Colon (tissue), 2 donors: ENCODE measurements around the gene RAX2.
"Not testable (repeated sequence)": the region's sequence is repeated elsewhere in the genome, so short reads cannot be mapped to it uniquely, and the experiment has no call there.

Source experiments
- FAIRE-seq: peaks from 2 replicates; lab custom pipeline; 2012; peaks lifted over from hg19 to GRCh38; lab: Jason Lieb, UNC
- donor health status: control.
- donor health status: control.

Gene RAX2

DNA sequence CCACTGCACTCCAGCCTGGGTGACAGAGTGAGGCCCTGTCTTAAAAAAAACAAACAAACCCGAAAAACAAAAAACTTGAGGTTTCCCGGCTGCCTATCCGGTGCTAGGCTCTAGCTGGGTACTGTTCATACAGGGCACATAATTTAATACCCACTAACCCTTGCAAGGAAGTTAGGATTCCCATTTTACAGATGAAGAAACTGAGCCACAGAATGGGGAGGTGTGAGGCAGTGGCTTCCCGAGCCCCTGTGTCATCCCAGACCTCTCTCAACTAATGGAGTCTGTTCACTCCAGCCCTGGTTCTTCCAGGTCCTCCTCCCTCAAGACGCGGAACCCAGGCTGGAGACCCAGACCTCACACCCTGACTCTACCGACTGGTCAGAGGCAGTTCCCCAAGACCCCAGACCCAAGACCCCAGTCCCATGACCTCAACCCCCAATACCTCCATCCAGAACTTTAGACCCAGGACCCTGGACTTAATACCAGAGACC is 11.1 kb downstream of the RAX2 start:
- no peak for FAIRE-seq

DNA sequence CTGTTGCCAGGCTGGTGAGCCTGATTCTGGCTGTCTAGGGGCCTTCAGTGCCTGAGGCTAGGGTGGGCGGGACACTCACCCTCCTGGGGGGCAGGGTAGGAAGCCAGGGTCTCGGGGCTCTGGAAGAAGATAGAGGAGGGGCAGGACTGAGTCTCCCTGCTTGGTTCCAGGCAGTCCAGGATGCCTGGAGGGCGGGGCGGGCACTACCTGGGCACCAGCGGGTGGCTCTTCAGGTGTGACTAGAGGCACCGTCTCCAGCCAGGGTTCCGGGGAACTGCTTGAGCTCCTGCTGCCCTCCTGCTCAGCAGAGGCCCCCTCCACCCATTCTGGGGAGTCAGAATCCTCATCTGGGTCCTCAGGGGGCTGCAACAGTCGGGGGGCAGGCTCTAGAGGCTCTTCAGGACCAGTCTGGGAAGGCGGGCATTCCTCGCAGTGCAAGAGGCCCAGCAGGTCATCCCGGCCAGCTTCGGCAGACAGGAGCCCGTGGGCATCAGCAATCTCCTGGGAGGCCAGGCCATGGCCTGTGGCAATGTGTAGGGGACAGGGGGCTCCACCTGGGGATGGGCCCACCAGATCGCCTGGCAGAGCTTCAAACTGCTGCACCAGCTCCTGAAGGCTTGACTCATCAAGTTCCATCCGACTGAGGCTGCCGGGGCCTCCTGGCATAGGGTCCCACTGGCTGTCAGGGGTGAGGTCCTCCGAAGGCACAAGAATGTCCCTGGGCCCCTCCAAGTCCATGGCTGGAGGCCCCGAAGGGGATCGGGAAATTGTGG is 12.4 kb downstream of the RAX2 start:
- FAIRE-seq: no peak

DNA sequence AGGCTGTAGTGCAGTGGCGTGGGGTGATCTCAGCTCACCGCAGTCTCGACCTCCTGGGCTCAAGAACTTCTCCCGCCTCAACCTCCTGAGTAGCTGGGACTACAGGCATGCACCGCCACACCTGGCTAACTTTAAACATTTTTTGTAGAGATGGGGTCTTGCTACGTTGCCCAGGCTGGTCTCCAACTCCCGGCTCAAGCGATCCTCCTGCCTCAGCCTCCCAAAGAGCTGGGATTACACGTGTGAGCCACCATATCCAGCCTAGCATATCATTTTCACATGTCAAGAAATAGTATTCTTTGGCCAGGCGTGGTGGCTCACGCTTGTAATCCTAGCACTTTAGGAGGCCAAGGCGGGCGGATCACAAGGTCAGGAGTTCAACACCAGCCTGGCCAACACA is 13.7 kb downstream of the RAX2 start:
- not testable (repeated sequence) for FAIRE-seq

DNA sequence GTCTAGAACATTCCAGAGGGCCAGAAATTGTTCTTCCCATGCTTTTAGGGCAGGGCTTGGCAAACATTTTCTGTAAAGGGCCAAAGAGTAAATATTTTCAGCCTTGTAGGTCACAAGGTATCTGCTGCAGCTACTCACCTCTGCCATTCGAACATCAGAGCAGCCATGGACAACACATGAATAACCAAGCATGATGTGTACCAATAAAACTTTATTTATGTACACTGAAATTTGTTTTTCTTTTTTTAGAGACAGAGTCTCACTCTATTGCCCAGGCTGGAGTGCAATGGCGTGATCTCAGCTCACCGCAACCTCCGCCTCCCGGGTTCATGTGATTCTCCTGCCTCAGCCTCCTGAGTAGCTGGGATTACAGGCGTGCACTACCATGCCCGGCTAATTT is 14.3 kb downstream of the RAX2 start:
- not testable (repeated sequence) for FAIRE-seq

DNA sequence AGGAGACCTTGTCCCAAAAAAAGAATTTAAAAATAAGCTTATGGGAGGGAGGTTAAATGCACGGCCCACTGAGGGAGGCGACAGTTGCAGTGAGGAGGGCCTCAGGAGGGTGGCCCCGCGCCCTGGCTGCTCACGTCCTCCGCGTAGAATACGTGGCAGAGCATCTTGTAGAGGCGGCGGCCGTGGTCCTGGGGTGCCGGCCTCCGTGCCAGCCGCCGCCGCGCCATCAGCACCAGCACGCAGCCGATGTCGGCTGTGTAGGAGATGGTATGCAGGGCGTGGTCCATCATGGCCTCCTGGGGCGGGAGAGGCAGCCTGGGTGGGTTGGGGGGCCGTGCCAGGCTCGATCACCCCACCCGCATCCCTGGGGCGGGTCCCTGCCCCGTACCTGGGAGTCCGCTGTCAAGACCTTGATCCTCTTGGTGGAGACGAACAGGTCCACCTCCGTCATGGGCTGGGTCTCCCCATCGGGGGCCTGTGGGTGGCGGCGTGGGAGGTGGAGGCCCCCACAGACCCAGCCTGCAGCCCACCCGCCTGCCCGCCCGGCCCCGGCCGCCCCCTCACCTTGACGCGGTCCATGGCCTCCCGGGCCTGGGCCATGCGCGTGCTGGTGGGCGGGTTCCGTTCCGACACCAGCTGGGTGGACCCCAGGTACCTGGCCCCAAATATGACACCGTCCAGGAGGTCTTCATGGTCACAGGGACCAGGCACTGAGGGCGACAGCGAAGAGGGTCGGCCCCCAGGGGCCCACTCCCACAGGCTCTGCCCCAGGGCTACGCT is 18.2 kb downstream of the RAX2 start:
- FAIRE-seq: no peak

DNA sequence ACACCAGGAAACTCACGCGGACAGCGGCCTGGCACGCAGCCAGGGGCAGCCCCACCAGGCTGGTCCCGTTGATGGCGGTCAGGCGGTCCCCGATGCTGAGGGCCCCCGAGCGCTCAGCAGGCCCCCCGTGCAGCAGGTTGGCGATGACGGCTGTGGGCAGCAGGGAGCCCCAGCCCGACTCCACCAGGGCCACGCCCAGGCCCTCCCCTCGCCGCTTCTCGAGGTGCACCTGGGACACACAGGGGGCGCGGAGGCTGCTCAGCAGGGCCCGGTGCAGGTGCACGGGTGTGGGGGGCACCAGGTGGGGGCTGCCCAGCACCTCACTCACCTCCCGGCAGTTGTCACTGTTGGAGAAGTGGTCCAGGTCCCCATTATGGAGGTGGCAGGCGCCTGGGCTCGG is 19.5 kb downstream of the RAX2 start:
- FAIRE-seq: no peak

DNA sequence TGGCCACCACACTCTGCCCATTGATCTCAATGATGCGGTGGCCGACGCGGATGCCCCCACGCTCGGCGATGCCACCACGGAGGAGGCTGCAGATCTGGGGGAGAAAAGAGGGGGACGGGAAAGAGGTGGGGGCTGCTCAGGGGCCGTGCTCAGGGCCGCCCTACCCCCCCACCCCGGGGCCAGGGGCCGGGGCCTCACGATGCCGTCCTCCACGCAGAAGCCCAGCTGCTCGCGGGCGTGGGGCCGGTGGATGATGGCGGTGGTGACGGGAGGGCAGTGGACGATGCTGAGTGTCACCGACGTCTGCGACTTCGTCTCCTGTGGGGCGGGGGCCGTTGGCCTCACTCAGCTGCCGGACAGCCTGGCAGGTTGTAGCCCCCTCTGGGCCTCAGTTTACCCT is 20.8 kb downstream of the RAX2 start:
- FAIRE-seq: no peak

DNA sequence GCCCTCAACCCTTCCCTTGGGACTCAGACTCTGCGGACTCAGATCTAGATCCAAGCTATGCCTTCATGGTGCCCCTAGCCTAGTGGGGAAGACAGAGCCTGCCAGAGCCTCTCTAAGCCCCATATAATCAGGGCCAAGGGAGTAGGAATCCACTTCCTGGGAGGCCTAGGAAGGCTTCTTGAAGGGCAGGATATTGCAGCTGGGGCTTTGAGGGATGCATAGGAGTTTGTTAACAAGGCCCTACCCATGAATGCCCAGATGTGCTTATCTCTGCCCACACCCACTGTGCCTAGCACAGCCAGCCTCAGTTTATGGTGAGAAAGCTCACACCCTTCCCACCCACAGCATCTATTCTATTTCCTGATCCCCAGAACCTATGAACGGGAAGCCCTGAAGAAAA is 21.8 kb downstream of the RAX2 start:
- FAIRE-seq: no peak

DNA sequence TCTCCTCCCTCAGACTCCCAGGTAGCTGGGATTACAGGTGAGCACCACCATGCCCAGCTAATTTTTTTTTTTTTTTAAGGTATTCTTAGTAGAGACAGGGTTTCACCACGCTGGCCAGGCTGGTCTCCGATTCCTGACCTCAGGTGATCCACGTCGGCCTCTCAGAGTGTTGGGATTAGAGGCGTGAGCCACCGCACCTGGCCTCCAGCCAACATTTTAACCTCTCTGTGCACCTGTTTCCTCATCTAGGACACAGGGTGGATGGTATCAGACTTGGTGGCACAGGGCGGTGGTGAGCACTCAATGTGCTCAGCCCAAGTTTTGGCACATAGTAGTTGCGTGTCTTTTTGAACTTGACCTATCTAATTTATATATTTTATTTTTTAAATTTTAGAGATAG is 23.1 kb downstream of the RAX2 start:
- no peak for FAIRE-seq

DNA sequence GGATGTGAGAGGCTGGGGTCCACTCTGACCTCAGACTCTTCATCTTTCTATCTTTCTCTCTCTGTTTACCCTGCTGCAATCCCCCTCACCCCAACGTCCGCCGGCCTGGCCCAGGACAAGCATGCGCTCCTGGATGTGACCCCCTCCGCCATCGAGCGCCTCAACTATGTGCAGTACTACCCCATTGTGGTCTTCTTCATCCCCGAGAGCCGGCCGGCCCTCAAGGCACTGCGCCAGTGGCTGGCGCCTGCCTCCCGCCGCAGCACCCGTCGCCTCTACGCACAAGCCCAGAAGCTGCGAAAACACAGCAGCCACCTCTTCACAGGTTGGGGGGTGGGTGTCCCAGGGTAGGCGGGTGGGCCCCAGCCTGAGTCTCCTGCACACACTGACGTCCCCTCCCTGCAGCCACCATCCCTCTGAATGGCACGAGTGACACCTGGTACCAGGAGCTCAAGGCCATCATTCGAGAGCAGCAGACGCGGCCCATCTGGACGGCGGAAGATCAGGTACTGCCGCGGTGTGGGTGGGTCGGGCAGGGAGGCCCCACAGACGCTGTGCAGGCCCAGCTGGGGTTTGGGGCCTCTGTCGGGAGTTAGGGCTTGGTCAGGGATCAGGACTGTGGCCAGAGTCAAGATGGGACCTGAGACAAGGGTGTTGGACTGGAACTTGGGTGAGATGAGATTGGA is 25.5 kb downstream of the RAX2 start:
- no peak for FAIRE-seq

DNA sequence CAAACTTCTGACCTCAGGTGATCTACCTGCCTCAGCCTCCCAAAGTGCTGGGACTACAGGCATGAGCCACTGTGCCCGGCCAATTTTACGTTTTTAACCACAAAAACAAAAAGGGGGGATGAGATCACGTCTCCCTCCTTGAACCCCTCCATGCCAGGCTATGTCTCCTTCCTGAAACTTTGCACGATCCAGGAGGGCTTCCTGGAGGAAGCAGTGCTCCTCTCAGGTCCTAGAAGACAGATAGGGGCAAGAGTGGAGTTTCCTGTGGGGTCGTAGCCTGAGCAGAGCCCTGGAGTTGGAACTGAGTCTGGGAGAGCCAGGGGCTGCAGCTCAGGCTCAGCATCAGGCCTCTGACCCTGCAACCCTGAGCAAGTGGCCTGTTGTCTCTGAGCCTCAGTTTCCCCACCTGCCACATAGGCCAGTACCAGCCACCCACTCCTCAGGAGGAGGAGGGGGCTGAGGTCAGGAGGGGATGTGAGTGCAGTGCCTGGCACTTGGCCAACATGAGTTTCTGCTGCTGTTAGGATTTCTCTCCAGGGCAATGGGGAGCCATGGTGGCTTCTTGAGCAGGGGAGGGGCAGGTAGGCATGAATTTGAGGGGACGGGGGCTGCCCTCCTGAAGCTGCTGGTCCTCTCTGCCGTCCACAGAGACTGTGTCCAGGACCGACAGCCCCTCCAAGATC is 26.5 kb downstream of the RAX2 start:
- no peak for FAIRE-seq

DNA sequence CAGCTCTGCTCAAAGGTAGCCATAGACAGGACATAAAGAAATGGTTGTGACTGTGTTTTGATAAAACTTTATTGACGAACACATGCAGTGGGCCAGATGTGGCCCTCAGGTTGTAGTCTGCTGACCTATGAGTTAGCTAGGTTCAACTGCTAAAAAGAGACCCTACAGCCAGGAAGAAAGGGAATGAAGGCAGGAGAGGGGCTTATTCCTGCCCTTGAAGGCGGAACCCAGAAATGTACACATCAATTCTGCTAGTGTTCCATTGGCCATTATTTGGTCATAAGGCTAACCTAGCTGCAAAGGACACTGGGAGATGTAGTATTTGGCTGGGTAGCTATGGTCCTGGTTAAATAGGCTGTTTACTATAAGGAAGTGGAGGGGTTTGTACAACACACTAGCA is 28.5 kb downstream of the RAX2 start:
- no peak for FAIRE-seq

DNA sequence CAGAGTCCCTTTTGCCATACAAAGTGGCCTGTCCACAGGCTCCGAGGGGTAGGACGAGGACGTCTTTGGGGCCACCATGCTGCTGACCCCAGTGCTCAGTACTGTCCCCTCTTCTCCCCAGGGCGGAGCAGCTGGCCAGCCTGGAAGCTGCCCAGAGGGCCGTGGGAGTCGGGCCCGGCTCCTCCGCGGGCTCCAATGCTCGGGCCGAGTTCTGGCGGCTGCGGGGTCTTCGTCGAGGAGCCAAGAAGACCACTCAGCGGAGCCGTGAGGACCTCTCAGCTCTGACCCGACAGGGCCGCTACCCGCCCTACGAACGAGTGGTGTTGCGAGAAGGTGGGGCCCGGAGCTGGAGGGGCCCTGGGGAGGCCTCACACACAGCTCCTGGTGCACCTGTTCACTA is 31.6 kb downstream of the RAX2 start:
- no peak for FAIRE-seq

DNA sequence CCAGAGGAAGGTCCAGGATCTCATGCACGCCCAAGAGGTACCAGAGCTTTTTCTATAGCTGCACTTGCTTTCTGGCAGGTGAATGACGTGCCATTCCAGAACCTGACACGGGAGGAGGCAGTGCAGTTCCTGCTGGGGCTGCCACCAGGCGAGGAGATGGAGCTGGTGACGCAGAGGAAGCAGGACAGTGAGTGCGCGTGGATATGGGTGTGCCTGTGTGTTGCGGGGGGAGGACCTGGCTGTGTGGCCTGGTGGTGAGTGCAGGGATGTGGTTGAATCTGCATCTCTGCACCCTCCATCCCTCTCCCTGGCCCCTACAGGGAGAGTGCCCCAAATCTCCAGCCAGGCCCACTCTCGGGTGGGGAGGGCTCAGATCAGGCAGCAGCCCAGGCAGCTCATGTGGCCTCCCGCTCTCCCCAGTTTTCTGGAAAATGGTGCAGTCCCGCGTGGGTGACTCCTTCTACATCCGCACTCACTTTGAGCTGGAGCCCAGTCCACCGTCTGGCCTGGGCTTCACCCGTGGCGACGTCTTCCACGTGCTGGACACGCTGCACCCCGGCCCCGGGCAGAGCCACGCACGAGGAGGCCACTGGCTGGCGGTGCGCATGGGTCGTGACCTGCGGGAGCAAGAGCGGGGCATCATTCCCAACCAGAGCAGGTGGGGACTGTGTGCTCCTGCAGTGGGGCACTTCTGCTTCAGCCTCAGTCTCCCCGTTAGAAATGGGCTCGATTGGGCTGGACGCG is 33.4 kb downstream of the RAX2 start:
- FAIRE-seq: no peak

DNA sequence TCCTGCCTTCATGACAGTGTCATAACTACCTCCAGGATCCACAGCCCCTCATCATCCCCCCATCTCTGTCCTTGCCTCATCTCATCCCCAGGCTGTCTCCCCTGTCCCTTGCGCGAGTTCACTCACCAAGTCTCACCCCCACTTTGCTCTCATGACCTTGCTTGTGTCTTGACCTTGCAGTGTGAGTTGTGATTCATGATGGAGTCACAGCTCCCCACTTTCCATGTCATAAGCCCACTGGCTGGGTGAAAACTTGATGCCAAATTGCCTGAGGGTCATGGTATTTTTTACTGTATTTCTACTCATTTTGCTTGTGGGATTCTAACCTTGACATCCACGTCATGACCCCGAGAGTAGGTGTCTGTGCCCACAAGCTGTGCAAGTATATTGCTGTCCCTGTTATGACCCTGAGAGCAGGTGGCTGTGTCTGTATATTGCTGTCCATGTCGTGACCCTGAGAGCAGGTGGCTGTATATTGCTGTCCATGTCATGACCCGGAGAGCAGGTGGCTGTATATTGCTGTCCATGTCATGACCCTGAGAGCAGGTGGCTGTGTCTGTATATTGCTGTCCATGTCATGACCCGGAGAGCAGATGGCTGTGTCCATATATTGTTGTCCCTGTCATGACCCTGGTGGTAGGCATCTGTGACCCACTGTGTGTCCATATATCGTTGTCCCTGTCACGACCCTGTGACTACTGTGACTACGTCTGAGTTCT is 34.4 kb downstream of the RAX2 start:
- no peak for FAIRE-seq

DNA sequence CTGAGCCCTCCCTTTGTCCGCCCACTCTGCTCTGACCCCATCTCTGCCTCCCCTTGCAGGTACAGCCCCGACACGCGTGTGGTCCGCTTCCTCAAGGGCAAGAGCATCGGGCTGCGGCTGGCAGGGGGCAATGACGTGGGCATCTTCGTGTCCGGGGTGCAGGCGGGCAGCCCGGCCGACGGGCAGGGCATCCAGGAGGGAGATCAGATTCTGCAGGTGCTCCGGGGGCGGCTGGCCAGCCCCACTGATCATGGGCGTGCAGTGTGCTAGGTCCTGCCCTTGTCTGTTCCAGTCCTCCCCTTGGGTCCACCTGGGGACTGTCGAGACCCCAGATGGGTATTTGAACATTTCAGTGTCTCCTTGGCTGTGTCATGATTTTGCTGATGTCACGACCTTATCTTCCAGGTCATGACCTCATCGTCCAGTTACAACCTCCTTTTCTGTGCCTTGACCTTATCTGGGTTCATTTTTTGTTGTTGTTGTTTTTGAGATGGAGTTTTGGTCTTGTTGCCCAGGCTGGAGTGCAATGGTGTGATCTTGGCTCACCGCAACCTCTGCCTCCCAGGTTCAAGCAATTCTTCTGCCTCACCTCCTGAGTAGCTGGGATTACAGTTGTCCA is 35.8 kb downstream of the RAX2 start:
- no peak for FAIRE-seq

DNA sequence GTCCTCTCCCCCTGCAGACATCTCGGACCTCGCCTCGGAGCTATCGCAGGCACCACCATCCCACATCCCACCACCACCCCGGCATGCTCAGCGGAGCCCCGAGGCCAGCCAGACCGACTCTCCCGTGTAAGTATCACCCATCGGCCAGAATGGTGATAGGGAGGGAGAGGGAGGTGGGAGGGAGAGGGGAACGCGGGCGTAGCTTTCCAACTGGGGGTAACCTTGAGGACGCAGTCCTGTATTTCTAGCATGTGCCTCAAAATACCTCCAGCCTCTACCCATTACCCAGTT is 37.8 kb downstream of the RAX2 start:
- no peak for FAIRE-seq

DNA sequence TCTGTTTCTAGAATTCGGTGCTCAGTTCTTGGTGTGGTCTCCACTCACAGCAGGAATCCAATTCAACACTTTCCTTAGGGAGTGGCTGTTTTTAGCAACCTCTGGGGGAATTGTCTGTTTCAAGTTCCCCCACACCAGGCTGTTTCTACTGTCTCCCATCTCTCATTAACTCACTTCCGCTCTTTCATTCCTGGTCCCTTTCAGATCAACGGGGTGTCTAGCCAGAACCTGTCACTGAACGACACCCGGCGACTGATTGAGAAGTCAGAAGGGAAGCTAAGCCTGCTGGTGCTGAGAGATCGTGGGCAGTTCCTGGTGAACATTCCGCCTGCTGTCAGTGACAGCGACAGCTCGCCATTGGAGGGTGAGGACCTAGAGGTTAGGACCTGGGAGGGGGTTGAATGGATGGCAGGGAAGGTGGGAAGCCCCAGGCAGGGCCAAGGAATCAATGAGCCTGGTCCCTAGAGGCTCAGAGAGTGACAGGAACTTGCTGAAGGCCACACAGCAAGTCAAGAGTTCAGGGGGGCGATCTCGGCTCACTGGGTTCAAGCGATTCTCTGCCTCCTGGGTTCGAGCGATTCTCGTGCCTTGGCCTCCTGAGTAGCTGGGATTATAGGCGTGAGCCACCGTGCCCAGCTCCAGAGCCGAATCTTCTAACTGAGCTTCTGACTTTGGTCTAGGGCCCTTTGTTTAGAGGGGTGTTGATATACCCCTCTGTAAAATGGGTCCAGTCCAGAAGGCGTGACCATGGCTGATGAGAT is 38.3 kb downstream of the RAX2 start:
- no peak for FAIRE-seq

DNA sequence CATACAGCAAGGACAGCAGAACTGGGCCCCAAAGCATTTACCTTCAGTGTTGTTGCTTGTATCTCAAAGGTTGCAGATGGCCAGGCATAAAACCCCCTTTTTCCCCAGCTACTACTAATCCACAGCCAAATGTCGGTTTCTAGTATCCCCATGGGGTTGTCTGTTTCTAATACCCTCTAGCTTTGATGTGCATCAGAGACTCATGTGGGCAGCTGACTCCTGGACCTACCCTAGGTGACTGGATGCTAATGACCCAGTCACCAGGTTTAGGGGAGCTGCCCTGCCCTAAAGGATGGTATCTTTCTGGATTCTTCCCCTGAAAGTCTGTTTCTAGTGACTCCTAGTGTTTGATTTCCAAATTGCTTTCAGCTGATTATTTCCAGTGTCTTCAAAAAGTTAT is 39.9 kb downstream of the RAX2 start:
- no peak for FAIRE-seq

DNA sequence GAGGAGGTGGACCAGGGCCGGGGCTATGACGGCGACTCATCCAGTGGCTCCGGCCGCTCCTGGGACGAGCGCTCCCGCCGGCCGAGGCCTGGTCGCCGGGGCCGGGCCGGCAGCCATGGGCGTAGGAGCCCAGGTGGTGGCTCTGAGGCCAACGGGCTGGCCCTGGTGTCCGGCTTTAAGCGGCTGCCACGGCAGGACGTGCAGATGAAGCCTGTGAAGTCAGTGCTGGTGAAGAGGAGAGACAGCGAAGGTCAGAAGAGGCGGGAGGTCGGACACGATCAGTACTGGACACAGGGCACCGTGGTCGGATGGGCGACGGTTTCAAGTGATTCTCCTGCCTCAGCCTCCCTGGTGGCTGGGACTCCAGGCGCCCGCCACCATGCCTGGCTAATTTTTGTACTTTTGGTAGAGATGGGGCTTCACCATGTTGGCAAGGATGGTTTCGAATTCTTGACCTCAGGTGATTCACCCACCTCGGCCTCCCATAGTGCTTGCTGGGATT is 41.5 kb downstream of the RAX2 start:
- no peak for FAIRE-seq
